Spleen (tissue), 7 donors: ENCODE data around the gene ASAP2.

Experiments
- CTCF ChIP-seq, 11 experiments: fragments of 200-600 bp in 7 of 11; fragments of 450-650 bp in 4 of 11; sonication (generic) in 4 of 11; IDR thresholded peaks in 8 of 11; conservative IDR thresholded peaks in 3 of 11; 1 replicate in 7 of 11; 2 replicates in 4 of 11; pipeline versions ENCODE4 v1.4.0 to v1.8.0; 2016 to 2021; ENCODE audit warnings: antibody characterized with exemption in 11 of 11, inconsistent platforms in 4 of 11, mild to moderate bottlenecking in 1 of 11
- POLR2A ChIP-seq, 3 donors: fragments of 450-650 bp; IDR thresholded peaks; one replicate each; pipeline ENCODE4 v1.5.1; 2017; ENCODE audit warnings: antibody characterized with exemption in 3 of 3, mild to moderate bottlenecking in 1 of 3
- donor health status: DM: no; HTN: no; CAD: no; lungs with moderate emphysema.
- donor health status: DM: no; HTN: no; CAD: no.
- donor health status: DM: no; HTN: no; CAD: no.

GRCh38 chr2:9344434-9344833 is 137.8 kb downstream of the ASAP2 start:
- TF ChIP-seq CTCF (IDR thresholded peaks at IDR 0.05 in 8 of 11, conservative IDR thresholded peaks at IDR 0.05 in 3 of 11) (no peak), POLR2A (IDR thresholded peaks at IDR 0.05) (no peak)
